GM23338 (cell line): Measurements from ENCODE around the gene CYB561D1. TPM values are rescaled to one million over a fixed set of nuclear protein-coding genes. Genes with fewer than 3 reads are reported as not detected.

ENCODE experiments used
- ATAC-seq: fragments of 200-7000 bp; cut with Tn5 transposase; 3 replicates; pipeline ENCODE4 v1.9.1; 2020
- DNase-seq: peaks from one replicate; pipeline ENCODE4 v3.0.0-alpha.2; 2015; ENCODE audit warnings: low spot score
- H2AFZ ChIP-seq: fragments of 200-600 bp; sonication (generic); 2 replicates; pipeline ENCODE4 v1.8.0; 2016; ENCODE audit warnings: antibody characterized with exemption, mild to moderate bottlenecking, moderate library complexity
- H3F3A ChIP-seq: fragments of 200-600 bp; sonication (generic); replicated peaks from 2 replicates; pipeline ENCODE4 v1.8.0; 2017; ENCODE audit warnings: antibody characterized with exemption, mixed run types, low read depth
- H3K27ac ChIP-seq: fragments of 200-600 bp; sonication (generic); 2 replicates; pipeline ENCODE4 v1.6.1; 2016; ENCODE audit warnings: low read depth
- H3K27me3 ChIP-seq: fragments of 200-600 bp; sonication (generic); 2 replicates; pipeline ENCODE4 v1.8.0; 2016; ENCODE audit warnings: mild to moderate bottlenecking, mixed run types, moderate library complexity; ENCODE audit not compliant: insufficient read depth
- H3K36me3 ChIP-seq: fragments of 200-600 bp; sonication (generic); 2 replicates; pipeline ENCODE4 v1.8.0; 2016; ENCODE audit warnings: mild to moderate bottlenecking; ENCODE audit not compliant: insufficient read depth
- H3K4me1 ChIP-seq: fragments of 200-600 bp; sonication (generic); 2 replicates; pipeline ENCODE4 v1.8.0; 2016; ENCODE audit warnings: mild to moderate bottlenecking, moderate library complexity; ENCODE audit not compliant: insufficient read depth
- H3K4me2 ChIP-seq: fragments of 200-600 bp; sonication (generic); 2 replicates; pipeline ENCODE4 v1.7.1; 2017; ENCODE audit warnings: mixed run types
- H3K4me3 ChIP-seq: fragments of 200-600 bp; sonication (generic); 2 replicates; pipeline ENCODE4 v1.6.1; 2016; ENCODE audit warnings: mixed run types
- H3K79me2 ChIP-seq: fragments of 200-600 bp; sonication (generic); replicated peaks from 2 replicates; pipeline ENCODE4 v1.8.0; 2017; ENCODE audit warnings: mild to moderate bottlenecking; ENCODE audit not compliant: insufficient read depth
- H3K9me2 ChIP-seq: fragments of 200-600 bp; sonication (generic); 2 replicates; pipeline ENCODE4 v1.8.0; 2017; ENCODE audit not compliant: insufficient read depth
- H4K20me1 ChIP-seq: fragments of 200-600 bp; sonication (generic); replicated peaks from 2 replicates; pipeline ENCODE4 v1.8.0; 2017; ENCODE audit warnings: mild to moderate bottlenecking; ENCODE audit not compliant: insufficient read depth
- H3K27ac Mint-ChIP-seq: 2 replicates; pipeline ENCODE4 v1.8.0; 2020; ENCODE audit warnings: inconsistent platforms, mild to moderate bottlenecking, moderate library complexity, mixed read lengths
- H3K27me3 Mint-ChIP-seq: 3 replicates; pipeline ENCODE4 v1.8.0; 2022; ENCODE audit warnings: low read depth, mild to moderate bottlenecking, moderate library complexity, mixed read lengths, inconsistent platforms; ENCODE audit not compliant: insufficient read depth, poor library complexity
- H3K36me3 Mint-ChIP-seq: 3 replicates; pipeline ENCODE4 v1.8.0; 2021; ENCODE audit warnings: low read depth, mild to moderate bottlenecking, inconsistent platforms, moderate library complexity, mixed read lengths
- H3K4me1 Mint-ChIP-seq: 3 replicates; pipeline ENCODE4 v1.8.0; 2020; ENCODE audit warnings: mild to moderate bottlenecking, inconsistent platforms, mixed read lengths
- H3K4me3 Mint-ChIP-seq: 3 replicates; pipeline ENCODE4 v1.8.0; 2021; ENCODE audit warnings: moderate library complexity, mild to moderate bottlenecking, inconsistent platforms, mixed read lengths
- H3K9me3 Mint-ChIP-seq: 3 replicates; pipeline ENCODE4 v1.8.0; 2020; ENCODE audit warnings: moderate library complexity, mild to moderate bottlenecking, inconsistent platforms, mixed read lengths
- CREB1 ChIP-seq: fragments of 250-450 bp; sonication (Bioruptor Pico); IDR thresholded peaks from 2 replicates; pipeline ENCODE4 v1.5.0; 2020; ENCODE audit warnings: low read depth, mild to moderate bottlenecking, moderate library complexity
- JUNB ChIP-seq: IDR thresholded peaks from one replicate; pipeline ENCODE4 v1.6.1; 2016; ENCODE audit warnings: antibody characterized with exemption; ENCODE audit not compliant: unreplicated experiment
- NANOG ChIP-seq: IDR thresholded peaks from 2 replicates; pipeline ENCODE4 v1.6.1; 2016; ENCODE audit warnings: antibody characterized with exemption, borderline replicate concordance
- POLR2AphosphoS5 ChIP-seq: IDR thresholded peaks from 2 replicates; pipeline ENCODE4 v1.6.1; 2016; ENCODE audit warnings: antibody characterized with exemption, low read depth
- STAT1 ChIP-seq: IDR thresholded peaks from one replicate; pipeline ENCODE4 v1.6.1; 2016; ENCODE audit warnings: antibody characterized with exemption; ENCODE audit not compliant: unreplicated experiment
- ZNF331 ChIP-seq: fragments of 250-450 bp; sonication (Bioruptor Pico); IDR thresholded peaks from 2 replicates; pipeline ENCODE4 v1.5.0; 2020; ENCODE audit warnings: low read depth, mild to moderate bottlenecking, moderate library complexity
- polyA plus RNA-seq: library from polyadenylated mRNA; unstranded; fragments of >200 nt; fragmentation: Nextera tagmentation; extraction: Ambion mirVana; gene quantifications from 2 replicates; pipeline ENCODE4 v1.2.1, GENCODE V29; 2016
- total RNA-seq: library from RNA; depleted of rRNA; stranded (reverse); fragments of >200 nt; shearing (Covaris generic); gene quantifications from 2 replicates; pipeline ENCODE4 v1.2.3, GENCODE V29; 2014
- TF ChIP-seq, protein P1 (sequence below): IDR thresholded peaks from 2 replicates; pipeline ENCODE4 v1.6.1; 2016; ENCODE audit warnings: antibody characterized with exemption
- TF ChIP-seq, protein P2 (sequence below): IDR thresholded peaks from one replicate; pipeline ENCODE4 v1.6.1; 2018; ENCODE audit warnings: antibody characterized with exemption; ENCODE audit not compliant: unreplicated experiment
- TF ChIP-seq, protein P3 (sequence below), 2 experiments: fragments of 200-600 bp in 1 of 2; sonication (generic) in 1 of 2; conservative IDR thresholded peaks; 2 replicates each; pipeline versions ENCODE4 v1.5.1 to v1.6.1; 2016 to 2017; ENCODE audit warnings: antibody characterized with exemption in 2 of 2, low read depth in 2 of 2, mild to moderate bottlenecking in 2 of 2, moderate library complexity in 1 of 2

CYB561D1 gene
- total and polyA plus RNA-seq, 2 experiments from 2014 or later = 0.95 to 2.7 TPM

DNA sequence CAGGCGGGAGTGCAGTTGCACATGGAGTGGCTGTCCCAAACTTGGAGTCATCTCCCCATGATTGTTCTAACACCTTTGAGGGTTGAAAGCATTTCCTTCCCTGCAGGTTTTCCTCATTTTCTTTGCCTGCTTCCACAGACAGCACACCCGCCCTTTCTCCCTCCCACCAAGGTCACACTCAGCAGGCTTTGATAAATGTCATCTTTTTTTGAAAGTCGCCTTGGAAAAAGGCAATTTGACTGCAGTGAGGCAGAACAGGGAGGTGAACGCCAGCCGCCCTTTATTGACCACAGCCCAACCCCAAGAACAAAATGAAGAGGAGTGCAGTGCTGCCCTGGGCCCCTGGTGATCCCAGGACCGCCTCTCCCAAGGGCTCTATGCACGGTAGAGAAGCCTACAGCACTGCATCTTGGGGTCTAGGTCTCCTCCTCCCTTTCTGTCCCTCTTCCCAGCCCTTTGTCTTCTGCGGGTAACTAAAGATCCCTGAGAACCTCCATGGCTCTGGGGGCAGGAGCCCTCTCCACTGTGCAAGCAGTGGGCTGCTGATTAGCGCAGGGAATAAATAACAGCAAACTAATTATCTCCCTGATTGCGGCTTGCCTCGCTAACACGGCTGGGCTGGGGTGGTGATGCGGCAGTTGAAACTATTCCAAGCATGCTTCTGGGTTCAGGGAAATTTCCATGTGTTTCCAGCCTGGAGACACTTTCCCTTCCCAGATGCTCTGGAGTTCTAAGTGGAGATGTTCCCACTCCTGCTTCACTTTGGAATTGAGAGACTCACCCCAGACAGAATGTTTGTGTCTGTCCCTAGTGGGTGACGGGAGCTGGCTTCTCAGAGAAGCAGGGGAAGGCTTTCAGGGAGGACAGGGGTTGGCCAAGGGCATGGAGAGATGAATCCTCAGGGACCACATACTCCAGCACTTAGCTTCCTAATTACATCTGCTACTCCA, 27.4 kb downstream of the CYB561D1 start (continued):
- TF ChIP-seq, protein P1, sequence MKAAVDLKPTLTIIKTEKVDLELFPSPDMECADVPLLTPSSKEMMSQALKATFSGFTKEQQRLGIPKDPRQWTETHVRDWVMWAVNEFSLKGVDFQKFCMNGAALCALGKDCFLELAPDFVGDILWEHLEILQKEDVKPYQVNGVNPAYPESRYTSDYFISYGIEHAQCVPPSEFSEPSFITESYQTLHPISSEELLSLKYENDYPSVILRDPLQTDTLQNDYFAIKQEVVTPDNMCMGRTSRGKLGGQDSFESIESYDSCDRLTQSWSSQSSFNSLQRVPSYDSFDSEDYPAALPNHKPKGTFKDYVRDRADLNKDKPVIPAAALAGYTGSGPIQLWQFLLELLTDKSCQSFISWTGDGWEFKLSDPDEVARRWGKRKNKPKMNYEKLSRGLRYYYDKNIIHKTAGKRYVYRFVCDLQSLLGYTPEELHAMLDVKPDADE = no peak
- no peak for TF ChIP-seq ZNF331 (CRISPR knock-in tag)

- H3K36me3 ChIP-seq = no peaks in the 10 kb centered on the region
- H3F3A ChIP-seq = no peaks in the 10 kb centered on the region
- H3K4me3 ChIP-seq = no peak overlapping the region
- DNase-seq (no peak), ATAC-seq (no peak)
- H4K20me1 ChIP-seq = no peaks in the 10 kb centered on the region
- peaks cover 6% of the 10 kb centered on the region; the same call in 1 of the 3 replicates for H3K4me1 Mint-ChIP-seq
- H3K36me3 Mint-ChIP-seq = no peaks in the 10 kb centered on the region
- H2AFZ ChIP-seq = no peak overlapping the region
- H3K27me3 ChIP-seq = no peaks in the 10 kb centered on the region
- H3K9me2 ChIP-seq = no peaks in the 10 kb centered on the region
- H3K27ac Mint-ChIP-seq = no peak overlapping the region
- no peaks in the 10 kb centered on the region for H3K4me1 ChIP-seq
- H3K27me3 Mint-ChIP-seq = peaks cover 2% of the 10 kb centered on the region
- H3K4me3 Mint-ChIP-seq = no peak overlapping the region
- no peak overlapping the region for H3K4me2 ChIP-seq
- no peak overlapping the region for H3K27ac ChIP-seq
- no peaks in the 10 kb centered on the region for H3K9me3 Mint-ChIP-seq
- no peaks in the 10 kb centered on the region for H3K79me2 ChIP-seq
- TF ChIP-seq, protein P2, sequence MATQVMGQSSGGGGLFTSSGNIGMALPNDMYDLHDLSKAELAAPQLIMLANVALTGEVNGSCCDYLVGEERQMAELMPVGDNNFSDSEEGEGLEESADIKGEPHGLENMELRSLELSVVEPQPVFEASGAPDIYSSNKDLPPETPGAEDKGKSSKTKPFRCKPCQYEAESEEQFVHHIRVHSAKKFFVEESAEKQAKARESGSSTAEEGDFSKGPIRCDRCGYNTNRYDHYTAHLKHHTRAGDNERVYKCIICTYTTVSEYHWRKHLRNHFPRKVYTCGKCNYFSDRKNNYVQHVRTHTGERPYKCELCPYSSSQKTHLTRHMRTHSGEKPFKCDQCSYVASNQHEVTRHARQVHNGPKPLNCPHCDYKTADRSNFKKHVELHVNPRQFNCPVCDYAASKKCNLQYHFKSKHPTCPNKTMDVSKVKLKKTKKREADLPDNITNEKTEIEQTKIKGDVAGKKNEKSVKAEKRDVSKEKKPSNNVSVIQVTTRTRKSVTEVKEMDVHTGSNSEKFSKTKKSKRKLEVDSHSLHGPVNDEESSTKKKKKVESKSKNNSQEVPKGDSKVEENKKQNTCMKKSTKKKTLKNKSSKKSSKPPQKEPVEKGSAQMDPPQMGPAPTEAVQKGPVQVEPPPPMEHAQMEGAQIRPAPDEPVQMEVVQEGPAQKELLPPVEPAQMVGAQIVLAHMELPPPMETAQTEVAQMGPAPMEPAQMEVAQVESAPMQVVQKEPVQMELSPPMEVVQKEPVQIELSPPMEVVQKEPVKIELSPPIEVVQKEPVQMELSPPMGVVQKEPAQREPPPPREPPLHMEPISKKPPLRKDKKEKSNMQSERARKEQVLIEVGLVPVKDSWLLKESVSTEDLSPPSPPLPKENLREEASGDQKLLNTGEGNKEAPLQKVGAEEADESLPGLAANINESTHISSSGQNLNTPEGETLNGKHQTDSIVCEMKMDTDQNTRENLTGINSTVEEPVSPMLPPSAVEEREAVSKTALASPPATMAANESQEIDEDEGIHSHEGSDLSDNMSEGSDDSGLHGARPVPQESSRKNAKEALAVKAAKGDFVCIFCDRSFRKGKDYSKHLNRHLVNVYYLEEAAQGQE = no peak
- no peak for TF ChIP-seq NANOG
- TF ChIP-seq, protein P1 = no peak
- no peak for TF ChIP-seq ZNF331 (CRISPR knock-in tag)
- no peak for TF ChIP-seq STAT1
- TF ChIP-seq, protein P3, sequence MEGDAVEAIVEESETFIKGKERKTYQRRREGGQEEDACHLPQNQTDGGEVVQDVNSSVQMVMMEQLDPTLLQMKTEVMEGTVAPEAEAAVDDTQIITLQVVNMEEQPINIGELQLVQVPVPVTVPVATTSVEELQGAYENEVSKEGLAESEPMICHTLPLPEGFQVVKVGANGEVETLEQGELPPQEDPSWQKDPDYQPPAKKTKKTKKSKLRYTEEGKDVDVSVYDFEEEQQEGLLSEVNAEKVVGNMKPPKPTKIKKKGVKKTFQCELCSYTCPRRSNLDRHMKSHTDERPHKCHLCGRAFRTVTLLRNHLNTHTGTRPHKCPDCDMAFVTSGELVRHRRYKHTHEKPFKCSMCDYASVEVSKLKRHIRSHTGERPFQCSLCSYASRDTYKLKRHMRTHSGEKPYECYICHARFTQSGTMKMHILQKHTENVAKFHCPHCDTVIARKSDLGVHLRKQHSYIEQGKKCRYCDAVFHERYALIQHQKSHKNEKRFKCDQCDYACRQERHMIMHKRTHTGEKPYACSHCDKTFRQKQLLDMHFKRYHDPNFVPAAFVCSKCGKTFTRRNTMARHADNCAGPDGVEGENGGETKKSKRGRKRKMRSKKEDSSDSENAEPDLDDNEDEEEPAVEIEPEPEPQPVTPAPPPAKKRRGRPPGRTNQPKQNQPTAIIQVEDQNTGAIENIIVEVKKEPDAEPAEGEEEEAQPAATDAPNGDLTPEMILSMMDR (conservative IDR thresholded peaks at IDR 0.05; ENCODE audit: low read depth in 2 of 2) = no peak
- TF ChIP-seq JUNB = no peak
- no peak for TF ChIP-seq POLR2AphosphoS5
- TF ChIP-seq CREB1 (CRISPR knock-in tag) = no peak
Observed at GRCh38 chr1:109522026-109522425, 28.1 kb downstream of the CYB561D1 start.
